AML-193 (cell line): ENCODE measurements around the gene ATP11A.
"Not testable (repeated sequence)": the region's sequence is repeated elsewhere in the genome, so short reads cannot be mapped to it uniquely, and the experiment has no call there.

Experiments used
- DNase-seq, 2 experiments: peaks; one replicate each; lab custom pipeline; 2025; lab: John Stamatoyannopoulos, UW

Gene ATP11A

DNA sequence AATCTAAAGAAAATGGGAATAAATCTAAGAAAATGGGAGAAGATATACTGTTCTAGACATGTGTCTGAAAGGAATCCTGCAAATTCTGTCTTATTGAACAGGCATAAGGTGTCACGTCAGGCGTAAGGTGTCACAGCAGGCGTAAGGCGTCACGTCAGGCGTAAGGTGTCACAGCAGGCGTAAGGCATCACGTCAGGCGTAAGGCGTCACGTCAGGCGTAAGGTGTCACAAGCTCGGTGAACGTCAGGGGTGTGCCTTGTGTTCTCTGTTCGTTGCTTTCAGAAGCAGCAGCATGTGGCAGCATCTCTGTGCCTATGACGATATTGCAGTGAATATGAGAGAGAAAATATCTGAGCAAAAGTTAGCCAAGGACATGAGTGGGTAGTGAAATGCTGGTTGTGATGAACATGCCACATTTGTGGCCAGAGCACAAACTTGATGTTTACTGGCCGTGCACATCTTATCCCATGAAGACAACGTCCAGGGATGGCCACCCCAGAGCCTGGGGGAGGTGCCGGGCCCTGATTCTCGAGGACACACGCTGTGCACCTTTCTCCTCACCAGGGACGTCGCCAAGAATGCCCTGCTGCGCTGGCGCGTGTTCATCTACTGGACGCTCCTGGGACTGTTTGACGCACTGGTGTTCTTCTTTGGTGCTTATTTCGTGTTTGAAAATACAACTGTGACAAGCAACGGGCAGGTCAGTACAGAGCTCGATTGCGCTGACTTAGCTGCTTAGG, 172.2 kb downstream of the ATP11A start:
- no peak for DNase-seq

DNA sequence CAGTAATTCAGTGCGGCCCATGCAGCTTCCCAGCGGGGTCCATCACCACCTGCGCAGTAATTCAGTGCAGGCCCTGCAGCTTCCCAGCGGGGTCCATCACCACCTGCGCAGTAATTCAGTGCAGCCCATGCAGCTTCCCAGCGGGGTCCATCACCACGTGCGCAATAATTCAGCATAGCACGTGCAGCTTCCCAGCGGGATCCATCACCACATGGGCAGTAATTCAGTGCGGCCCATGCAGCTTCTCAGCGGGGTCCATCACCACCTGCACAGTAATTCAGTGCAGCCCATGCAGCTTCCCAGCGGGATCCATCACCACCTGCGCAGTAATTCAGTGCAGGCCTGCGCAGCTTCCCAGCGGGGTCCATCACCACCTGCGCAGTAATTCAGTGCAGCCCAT, 173.5 kb downstream of the ATP11A start:
- DNase-seq = not testable (repeated sequence)

DNA sequence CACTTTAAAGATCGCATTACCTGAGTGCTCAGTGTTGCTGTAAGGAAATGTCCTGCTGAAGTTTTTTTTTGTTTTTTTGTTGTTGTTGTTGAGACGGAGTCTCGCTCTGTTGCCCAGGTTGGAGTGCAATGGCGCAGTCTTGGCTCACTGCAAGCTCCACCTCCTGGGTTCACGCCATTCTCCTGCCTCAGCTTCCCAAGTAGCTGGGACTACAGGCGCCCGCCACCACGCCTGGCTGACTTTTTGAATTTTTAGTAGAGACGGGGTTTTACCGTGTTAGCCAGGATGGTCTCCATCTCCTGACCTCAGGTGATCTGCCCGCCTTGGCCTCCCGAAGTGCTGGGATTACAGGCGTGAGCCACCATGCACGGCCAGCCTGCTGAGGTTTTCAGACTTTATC, 175.6 kb downstream of the ATP11A start:
- not testable (repeated sequence) for DNase-seq

DNA sequence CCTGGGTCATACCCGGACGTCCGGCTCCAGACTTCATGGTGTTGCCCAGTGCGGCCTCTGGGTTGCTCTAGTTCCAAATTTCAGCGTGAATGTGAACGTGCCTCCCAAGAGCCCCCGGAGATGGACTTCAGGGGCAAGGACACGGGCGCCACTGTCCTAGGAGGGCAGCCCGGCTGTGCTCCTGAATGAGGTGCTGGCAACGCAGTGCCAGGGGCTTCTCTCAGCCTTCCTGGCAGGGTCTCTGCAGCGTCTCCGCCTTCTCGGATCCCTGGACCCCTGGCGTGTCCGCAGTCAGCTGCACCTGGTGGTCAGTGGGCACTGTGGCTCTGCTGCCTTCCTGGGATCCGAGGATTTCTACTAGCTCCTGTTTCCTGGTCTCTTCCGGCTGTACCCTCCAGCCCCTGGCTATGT, 177.5 kb downstream of the ATP11A start:
- no peak for DNase-seq

DNA sequence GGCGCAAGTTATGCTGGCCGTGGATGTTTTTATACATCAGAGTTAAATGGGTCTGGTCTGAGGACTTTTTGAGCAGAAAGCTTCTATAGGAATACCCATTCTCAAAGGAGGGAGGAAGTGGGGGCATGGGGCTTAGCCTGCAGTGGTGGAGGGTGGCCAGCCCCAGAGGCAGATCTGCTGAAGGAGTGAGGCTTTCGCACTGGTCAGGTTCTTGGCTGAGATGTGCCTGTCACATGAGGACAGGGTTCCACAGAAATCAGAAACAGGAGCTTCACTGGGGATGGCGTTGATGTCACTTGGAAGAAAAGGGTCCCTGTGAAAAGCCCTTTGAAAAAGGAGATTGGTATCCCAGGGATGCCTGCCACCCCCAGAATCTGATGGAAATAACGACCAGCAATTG, 178.5 kb downstream of the ATP11A start:
- no peak for DNase-seq

DNA sequence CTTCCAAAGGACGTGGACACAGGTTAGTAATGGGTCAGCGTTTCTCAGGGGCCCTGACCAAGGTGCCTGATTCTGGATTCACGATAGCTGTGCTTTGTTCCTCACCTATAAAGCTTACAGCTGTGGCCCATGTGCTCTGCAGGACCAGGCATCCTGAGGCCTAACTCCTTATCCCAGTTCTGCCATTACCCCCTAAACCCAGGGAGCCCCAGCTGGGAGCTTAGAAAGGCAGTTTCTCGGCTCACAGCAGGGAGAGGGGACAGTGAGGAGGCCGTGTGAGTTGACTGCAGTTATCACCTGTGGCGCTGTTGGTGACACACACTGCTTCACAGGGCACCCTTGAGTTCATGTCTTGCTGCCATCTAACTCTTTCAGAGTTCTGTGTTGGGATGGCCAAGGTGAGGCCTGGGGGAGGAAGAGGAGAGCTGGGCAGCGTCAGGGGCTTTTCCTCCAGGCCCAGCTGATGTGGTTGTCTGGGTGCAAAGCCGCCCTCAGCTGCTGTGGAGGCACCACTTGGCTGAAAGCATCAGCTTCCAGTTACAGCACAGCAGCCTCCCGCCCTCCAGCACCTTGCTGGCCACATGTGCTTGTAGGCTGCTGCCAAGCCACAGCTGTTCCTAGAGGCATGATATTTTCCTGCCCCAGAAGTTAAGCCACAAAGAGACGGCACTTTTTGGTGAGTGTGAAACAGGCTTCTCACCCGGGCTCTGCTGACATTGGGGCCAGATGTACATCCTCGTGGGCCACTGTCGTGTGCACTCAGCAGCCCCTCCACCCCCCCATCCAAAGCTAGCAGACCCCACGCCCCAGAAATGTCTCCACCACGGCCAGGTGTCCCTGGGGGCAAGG, 179.6 kb downstream of the ATP11A start:
- DNase-seq = no peak

DNA sequence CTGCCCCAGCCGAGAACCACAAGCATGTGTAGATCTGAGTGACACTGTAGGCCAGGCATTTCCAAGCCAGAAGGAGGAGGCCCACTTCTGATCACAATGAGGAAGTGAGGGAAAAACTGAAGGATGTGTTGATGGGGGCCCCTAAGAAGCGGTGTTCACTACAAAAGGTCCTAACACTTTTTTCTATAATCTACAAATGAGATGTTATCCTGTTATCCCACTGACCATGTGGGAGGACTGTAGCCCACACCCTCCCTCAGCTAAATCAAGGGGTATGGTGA, 180.2 kb downstream of the ATP11A start:
- no peak for DNase-seq

DNA sequence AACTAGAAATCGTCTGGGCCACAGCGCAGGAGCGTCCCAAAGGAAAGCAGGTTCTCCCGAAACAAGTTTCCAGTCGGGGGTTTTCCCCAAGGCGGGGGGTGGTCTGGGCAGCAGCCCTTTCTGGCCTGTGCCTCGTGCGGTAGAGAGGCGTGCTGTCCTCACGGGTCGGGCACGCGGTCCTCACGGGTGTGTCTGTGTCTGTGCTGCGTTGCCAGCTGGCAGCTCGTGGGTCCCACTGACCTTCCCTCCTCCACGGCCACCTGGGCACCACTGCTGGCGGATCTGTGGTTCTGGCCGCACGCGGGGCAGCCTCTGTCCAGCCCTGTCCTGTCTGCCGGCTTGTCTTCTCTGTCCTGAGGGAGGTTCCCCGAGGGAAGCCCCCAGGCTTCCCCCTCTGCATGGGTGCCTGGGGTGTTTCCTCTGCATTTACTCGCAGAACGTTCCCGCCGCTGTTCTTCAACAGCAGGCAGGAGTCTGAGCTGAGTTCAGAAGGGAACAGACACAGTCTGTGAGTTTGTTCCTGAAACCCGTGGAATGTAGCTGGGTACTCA, 181.0 kb downstream of the ATP11A start:
- no peak for DNase-seq

DNA sequence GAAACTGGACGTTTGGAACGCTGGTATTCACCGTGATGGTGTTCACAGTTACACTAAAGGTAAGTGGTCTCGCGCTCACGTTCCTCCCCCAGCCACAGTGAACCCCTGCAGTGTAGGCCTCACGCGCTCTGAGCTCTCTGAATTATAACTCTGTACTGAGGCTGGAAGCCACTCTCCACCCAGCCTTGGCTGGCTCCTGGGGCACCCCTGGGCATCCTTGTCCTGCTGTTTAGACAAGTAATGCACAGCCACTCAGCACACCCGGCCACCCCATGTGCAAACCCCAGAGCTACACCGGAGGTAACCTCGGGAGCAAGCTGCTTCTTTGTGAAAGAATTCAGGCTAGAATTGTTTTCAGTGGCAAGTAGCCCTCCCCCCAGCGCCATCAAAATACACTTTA, 181.9 kb downstream of the ATP11A start:
- no peak for DNase-seq

DNA sequence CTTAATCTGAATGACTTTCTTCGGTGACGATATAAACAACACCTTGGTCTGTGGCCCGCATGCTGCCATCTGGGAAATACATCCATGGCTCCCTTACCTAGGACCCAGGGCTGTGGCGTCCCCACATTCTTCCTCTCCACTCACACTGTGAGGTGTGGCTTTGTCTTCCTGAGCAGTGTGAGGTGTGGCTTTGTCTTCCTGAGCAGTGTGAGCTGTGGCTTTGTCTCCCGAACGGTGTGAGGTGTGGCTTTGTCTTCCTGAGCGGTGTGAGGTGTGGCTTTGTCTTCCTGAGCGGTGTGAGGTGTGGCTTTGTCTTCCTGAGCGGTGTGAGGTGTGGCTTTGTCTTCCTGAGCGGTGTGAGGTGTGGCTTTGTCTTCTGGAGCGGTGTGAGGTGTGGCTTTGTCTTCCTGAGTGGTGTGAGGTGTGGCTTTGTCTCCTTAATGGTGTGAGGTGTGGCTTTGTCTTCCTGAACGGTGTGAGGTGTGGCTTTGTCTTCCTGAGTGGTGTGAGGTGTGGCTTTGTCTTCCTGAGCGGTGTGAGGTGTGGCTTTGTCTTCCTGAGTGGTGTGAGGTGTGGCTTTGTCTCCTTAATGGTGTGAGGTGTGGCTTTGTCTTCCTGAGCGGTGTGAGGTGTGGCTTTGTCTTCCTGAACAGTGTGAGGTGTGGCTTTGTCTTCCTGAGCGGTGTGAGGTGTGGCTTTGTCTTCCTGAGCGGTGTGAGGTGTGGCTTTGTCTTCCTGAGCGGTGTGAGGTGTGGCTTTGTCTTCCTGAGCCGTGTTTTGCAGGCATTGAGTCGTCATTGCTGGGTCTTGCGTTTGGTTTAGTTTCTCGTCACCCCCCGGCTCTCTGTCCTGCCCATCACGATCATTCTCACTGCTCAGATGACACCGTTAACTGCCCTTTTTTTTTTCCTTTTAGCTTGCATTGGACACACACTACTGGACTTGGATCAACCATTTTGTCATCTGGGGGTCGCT, 183.1 kb downstream of the ATP11A start:
- DNase-seq = not testable (repeated sequence)

DNA sequence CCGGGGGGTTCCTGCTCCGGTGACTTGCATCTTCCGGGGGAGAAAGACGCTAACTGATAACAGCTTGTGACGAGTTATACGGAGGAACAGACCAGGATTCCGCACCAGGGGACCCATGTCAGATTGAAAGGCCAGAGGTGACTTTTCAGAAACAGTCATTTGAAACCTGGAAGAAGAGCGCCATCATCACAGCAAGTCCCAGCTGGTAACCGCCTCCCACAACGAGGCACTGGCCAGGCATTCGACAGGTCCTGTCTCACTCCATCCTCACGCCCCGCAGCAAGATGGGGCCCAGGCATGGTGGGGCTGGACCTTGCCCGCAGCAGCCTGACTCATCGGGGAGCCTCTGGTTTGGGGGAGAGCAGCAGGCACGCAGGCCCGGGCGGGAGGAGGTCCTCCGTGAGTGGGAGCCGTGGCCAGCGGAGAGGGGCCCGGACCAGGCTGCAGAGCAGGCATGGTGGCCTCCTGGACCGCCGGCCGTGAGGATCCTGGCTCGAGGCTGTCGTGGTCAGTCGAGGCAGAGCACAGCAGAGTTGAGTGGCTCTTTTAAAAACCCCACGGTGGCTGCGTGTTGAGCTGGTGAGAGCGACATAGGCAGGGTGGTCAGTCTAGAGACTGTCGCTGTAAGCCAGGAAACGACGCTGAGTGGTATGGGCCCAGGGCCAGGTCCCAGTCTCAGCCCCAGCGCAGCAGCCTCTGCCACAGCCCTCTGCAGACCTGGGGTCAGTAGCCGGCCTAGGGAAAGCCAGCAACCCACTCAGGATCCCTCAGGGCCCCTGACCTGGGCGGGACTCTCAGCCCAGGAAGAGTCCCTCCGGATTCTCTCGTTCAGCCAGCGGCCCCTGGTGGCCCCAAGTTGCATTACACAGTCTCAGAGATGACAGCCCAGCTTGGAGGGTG, 184.3 kb downstream of the ATP11A start:
- DNase-seq = peak; percentile 39

GRCh38 chr13:112874751-112875300, 185.0 kb downstream of the ATP11A start:
- no peak for DNase-seq

- DNase-seq = no peak
Observed at GRCh38 chr13:112875627-112876026, 185.8 kb downstream of the ATP11A start.

GRCh38 chr13:112876305-112877000, 186.6 kb downstream of the ATP11A start:
- no peak for DNase-seq

DNA sequence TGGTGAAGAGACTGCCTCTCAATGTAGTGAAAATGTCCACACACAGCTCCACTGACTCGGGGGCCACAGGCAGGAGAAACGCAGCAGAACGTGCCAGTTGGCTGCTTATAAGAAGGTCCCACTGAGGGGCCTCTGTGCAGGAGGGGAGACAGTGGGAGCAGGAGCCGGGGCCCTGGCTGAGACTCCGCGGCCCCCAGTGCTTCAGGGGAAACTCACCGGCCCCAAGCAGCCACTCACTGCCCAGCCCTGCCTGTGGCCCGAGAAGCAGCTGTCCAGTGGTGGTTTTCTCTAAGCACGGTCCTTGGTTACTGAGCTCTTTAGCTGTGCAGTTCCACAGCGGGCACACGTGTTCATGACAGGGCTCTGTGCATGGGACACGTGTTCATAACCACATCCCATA, 187.2 kb downstream of the ATP11A start:
- no peak for DNase-seq

GRCh38 chr13:112877539-112877938, 187.7 kb downstream of the ATP11A start:
- no peak for DNase-seq

GRCh38 chr13:112877976-112878955, 188.4 kb downstream of the ATP11A start:
- no peak for DNase-seq

DNA sequence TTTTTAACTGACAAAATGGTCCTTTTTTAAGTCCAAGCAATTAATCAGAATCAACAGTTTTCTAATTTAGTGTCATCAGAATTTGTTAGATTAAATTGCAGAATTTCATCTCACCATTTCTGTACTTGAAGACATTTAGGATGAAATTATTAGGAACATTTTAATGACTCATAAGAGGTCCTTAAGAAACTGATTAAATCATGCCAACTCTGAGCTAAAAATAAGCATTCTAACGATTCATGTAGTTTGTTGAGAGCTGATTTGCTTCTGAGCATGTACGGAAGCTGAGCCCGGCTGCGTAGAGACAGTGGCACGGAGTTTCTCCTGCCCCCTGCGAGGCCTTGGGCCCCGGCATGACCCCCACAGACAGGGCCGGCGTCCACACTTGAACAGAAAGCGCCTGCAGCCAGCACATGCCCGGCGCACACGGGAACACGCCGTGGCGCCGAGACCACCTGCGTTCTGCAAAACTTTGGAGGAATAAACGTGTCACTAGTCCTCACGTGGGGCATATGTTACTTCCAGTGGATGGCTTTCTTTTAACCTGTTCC, 189.5 kb downstream of the ATP11A start:
- no peak for DNase-seq

DNA sequence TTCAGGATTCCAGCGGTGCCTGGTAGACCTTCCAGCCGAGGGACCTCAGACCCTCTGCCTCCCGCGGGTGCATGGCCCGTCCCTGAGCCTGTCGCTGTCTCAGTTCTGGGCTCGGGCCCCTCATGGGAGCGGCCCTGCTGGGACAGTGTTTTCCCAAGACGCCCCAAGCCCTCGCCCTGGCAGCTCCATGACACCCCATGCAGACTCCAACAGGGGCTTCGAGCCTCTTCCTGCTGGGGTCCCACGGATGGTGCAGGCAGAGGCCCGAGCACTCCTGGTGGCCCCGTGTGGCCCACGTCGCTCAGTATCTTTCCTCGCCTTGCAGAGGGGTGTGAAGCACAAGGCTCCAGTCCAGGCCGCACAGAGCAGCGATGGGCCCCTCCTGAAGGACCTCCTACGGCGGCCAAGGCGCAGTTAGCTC, 190.4 kb downstream of the ATP11A start:
- no peak for DNase-seq
